GM20431 (cell line): ENCODE data around the gene CDK1.

Source experiments
- in situ Hi-C: fragments of 300-500 bp; cut with MseI, MboI; formaldehyde crosslinking; loops from one replicate; pipeline ENCODE4 v1.15.0; 2020; ENCODE audit warnings: low sequenced_read_pairs; ENCODE audit not compliant: unreplicated experiment

The CDK1 gene

DNA sequence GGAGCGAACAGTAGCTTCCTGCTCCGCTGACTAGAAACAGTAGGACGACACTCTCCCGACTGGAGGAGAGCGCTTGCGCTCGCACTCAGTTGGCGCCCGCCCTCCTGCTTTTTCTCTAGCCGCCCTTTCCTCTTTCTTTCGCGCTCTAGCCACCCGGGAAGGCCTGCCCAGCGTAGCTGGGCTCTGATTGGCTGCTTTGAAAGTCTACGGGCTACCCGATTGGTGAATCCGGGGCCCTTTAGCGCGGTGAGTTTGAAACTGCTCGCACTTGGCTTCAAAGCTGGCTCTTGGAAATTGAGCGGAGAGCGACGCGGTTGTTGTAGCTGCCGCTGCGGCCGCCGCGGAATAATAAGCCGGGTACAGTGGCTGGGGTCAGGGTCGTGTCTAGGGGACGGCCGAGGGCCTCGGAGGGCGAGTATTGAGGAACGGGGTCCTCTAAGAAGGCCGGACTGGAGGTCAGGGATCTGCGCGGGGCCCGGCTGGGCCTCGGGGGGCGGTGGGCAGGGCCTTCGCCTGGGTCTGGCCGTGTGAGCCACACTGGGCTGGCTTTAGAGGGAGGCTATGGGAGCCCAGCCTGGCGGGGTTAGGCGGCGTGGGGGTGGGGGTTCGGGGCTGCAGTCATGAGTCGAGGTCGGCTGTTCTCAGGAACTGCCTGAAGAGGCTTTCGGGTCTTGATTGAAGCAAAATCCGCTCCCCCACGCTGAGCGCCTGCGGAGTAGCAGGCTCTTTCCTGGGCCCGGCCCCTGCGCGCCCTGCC is at the start of gene CDK1:
CDK1 (plus strand) TSS at position 265 of the 757 bp plus-strand sequence. CDS start 1,688 bp downstream, outside the sequence.
- in situ Hi-C loops = no loop called here

- in situ Hi-C loops = no loop called here
Observed at GRCh38 chr10:60729106-60729505, 49.2 kb upstream of the CDK1 start.

GRCh38 chr10:60731134-60731885 is 47.0 kb upstream of the CDK1 start:
- in situ Hi-C loops = no loop called here

DNA sequence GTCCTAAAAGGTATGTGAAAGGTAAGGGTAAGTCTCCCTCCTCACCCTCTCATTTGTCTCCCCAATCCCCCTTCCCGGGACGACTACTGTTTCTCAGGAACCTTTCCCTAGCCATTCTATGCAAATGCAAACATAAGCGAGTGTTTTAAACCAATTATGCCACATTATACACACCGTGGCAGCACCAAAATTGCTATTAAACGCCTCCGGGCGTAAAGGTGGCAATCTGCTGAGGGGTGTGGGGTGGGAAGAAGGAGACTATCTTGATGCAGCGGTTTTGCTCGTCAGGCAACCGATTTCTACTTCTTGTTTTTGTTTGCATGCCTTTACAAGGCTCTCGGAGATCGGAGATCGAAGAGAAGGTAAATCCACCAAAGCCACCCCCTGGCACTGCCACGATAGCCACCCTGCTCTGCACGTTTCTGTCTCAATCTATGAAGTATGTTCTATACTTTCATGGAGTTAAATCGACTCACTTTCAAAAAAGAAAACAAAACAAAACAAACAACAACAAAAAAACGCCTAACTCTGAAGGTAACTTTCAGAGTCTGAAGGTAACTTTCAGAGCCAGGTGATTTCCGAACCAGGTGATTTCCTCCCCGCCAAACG is 46.0 kb upstream of the CDK1 start:
- in situ Hi-C loops = no loop called here

DNA sequence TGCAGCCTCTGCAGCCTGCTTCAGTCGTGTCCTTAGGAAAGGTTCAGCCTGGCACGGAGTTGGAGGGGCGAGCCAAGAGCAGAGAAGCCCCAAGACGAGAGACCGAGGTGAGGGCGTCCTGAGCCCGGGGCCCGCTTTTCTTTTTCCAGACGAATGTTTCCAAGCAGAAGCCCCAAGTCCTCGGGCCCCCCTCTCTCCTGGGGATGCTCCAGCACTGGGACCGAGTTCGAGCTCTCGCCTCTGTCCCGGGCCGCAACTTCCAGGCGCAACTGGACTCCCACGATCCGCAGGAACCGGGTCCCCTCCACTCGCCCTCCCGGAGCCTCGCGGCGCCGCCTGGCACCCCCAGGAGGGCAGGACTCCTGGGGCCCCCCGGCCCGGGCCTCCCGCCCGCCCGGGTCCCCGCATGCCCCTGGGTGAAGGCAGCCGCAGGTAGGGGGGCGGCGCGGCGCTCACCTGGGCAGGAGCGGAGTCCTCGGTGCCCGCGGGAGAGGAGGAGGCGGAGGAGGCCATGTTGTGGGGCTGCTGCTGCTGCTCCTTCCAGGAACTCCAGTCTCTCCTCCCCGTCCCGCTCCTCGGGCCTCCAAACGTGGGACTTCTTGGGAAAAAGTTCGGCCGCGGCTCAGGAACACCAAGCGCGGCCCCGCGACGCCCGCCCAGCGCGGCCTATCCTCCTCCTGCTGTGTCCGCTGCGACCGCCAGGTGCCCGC is 45.3 kb upstream of the CDK1 start:
- in situ Hi-C loops = no loop called here

DNA sequence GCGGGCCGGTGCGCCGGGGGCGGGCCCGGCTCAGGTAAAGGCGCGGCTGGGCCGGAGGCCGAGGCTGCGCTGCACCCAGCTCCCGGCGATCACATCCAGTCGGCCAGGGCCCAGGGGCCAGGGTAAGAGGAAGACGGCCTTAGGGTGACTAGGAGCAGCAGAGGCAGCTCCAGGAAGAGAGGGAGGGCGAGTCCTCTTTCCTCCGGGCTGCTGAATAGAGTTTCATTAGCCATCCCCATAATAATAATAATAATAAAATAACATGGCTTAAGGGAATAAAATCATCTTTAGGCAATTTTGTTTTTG is 44.8 kb upstream of the CDK1 start:
- in situ Hi-C loops = no loop called here

DNA sequence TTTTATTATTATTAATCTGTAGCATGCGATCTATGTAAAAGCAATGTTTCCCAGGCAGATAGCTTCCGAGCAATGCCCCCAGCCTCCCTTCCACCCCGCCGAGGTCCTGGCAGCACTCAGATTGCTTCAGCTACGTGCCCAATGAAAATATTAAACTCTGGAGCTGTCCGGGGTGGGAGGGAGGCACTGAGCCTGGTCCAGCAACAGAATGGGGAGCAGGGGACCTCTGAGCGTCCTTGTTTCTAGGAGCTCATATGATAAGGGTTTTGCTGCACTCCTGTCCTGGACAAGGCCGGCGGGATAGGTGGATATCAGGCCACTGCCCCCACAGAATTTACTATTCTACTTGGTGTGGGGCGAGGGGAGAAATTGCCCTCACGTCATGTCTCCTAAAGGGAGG is 44.5 kb upstream of the CDK1 start:
- in situ Hi-C loops = no loop called here

DNA sequence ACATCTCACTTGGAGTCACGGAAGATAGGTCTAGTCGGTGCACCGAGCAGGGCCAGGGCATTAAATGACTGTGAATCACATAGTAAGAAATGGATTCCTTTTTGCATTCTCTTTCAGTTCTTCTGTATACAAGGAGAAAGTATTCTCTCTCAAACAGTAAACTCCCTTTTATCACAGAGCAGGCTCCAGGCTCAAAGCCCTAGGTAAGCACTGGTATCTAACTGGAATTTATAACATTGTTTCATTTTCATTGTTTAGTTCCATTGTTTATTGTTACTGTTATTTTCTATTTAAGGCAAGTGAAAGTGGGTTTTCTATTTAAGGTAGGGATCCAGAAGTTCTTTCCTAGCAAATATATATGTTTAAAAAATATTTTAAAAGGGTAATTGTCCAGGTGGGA is 44.1 kb upstream of the CDK1 start:
- in situ Hi-C loops = no loop called here

- in situ Hi-C loops = no loop called here
Observed at GRCh38 chr10:60735244-60735643, 43.0 kb upstream of the CDK1 start.

DNA sequence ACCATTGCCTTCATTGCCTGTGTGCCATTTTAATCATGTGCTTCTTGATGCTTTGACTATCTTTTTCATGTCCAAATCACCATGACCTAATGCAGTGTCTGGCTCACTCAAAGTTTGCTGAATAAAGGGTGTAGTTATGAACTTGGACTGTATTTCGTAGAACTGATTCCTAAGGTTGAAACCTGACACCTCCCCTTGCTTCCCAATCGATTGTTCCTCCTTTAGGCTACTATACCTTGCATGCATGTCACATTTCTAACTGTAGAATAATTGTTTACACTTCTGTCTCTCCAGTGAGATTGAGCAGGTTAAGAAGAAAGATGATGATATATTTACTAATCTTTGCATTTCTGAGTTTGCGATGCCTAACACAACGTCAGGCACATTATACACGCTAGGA is 41.0 kb upstream of the CDK1 start:
- in situ Hi-C loops = no loop called here

DNA sequence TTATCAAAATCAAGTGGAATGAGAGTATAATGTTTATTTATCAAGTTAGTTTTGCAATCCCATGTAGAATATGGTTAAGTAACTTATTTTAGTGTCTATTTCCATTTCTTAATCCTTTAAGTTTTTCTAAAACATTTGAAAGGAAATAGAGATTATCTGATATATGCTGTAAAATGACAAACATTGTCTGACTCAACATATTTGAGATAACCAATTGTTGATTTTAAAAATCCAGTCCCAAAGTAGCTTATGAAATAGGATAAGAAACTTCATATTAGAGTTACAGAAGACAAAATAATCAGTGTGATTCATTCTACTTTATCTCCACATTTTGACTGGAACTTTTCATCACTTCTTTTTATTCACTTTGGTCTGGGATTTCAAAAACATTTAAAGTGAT is 38.7 kb upstream of the CDK1 start:
- in situ Hi-C loops = no loop called here

GRCh38 chr10:60742512-60742911 is 35.8 kb upstream of the CDK1 start:
- in situ Hi-C loops = no loop called here

DNA sequence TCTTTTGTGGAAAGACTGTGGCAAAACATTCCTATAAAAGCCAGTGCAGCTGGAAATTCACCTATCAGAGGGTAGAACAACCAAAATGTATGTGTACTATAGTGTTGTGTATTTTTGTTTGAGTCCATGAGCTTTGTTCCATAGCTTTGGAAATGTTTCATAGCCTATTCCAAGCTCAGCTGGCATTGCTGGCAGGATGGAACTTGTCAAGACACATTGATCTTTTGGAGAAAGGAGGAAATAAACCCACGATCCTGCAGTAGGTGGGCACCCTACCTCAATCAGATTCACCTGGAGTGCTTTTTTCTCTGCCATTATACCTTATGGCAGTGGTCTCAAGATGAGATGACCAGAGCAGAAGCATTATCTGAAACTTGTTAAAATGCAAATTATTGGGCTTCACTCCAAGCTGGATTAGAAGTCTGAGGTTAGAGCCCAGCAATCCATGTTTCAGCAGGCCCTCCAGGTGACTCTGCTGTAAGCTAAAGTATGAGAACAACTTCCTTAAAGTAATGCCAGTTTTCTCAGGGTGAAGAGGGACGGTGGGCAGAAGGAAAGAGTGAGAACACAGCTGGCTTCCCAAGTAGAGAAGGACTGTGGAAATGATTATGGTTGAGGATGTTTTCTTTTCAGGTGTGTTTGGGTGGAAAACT is 30.3 kb upstream of the CDK1 start:
- in situ Hi-C loops = no loop called here

DNA sequence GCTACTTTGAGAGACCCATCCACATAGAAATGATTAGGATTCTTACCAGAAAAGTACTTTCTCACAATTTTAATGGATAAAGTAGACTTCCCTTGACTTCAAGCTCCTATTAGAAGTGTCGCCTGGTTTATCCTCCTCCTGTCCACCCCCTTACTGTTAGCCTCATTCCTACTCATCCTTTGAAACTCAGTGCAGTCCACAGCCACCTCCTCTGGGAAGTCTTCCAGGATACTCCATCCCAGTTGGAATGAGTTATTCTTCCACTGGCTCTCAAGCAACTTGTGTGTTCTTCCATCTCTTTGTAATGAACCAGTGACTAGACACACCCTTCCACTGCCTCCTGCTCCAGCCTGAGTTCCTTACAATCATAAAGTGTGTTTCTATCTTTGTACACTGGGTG is 25.1 kb upstream of the CDK1 start:
- in situ Hi-C loops = no loop called here

DNA sequence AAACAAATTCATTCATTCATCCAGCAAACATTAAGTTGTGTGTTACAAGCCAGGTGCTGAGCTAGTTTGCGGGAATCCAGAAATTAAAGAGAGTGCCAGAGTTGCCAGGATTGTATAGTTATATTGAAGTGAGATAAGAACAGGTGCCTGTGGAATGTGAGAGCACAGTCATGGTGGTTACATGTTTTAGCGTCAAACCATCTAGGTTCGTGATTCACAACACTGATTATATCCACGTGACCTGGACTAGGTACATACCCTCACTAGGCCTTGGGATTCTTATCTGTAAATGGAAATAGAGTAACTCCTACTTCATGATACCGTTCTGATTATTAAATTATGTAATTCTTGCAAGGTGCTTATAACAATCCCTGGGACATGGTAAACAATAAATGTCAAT is 24.5 kb upstream of the CDK1 start:
- in situ Hi-C loops = no loop called here

- in situ Hi-C loops = no loop called here
Observed at GRCh38 chr10:60757420-60757895, 20.8 kb upstream of the CDK1 start.

DNA sequence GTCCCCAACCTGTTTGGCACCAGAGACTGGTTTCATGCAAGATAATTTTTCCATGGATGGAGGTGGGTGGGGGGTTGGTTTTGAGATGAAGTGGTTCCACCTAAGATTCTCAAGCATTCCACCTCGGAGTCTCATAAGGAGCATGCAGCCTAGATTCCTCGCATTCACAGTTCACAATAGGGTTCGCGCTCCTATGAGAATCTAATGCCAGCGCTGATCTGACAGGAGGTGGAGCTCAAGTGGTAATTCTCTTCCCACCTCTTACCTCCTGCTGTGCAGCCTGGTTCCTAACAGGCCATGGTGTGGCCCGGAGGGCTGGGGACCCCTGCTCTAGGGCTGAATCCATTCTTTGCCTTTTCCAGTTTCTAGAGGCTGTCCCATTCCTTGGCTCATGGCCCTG is 19.1 kb upstream of the CDK1 start:
- in situ Hi-C loops = no loop called here

DNA sequence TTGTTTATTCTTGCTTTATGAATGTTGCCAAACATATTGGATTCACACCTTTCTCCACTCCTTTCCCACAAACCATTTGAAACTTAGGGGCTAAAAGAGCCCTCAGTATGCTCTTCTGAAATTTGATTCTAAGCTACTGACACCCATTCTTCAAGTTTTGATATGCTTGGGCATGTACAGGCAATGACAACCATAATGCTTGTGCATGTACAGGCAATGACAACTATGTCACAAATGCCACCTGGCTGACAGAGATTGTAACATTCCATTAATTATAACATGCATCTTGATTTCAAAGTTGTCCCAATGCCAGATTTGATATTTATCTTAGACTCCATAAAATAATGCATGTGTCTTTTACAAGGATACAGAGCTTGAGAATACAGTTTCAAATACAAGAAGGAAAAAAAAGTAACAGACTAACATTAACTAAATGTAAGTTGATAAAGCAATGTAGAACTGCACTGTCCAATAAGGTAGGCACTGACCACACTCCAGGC is 17.5 kb upstream of the CDK1 start:
- in situ Hi-C loops = no loop called here

- in situ Hi-C loops = no loop called here
Observed at GRCh38 chr10:60762554-60762953, 15.7 kb upstream of the CDK1 start.

DNA sequence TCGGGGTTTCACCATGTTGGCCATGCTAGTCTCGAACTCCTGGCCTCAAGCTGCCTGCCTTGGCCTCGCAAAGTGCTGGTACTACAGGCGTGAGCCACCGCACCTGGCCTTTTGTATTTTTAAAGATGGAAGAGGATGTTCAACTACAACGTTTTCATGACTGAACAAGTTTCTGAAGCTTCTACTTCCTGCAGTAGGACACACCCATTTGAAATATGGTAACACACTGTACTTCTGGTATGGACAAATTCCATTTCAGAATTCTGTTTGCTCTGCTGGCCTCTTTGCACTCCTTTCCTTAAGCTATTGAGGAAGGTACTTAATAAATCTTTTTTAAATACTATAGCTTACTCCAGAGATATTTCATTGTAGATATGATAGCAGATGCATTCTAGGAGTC is 10.9 kb upstream of the CDK1 start:
- in situ Hi-C loops = no loop called here
